Measurements from ENCODE around the gene HPCAL1.

DNA sequence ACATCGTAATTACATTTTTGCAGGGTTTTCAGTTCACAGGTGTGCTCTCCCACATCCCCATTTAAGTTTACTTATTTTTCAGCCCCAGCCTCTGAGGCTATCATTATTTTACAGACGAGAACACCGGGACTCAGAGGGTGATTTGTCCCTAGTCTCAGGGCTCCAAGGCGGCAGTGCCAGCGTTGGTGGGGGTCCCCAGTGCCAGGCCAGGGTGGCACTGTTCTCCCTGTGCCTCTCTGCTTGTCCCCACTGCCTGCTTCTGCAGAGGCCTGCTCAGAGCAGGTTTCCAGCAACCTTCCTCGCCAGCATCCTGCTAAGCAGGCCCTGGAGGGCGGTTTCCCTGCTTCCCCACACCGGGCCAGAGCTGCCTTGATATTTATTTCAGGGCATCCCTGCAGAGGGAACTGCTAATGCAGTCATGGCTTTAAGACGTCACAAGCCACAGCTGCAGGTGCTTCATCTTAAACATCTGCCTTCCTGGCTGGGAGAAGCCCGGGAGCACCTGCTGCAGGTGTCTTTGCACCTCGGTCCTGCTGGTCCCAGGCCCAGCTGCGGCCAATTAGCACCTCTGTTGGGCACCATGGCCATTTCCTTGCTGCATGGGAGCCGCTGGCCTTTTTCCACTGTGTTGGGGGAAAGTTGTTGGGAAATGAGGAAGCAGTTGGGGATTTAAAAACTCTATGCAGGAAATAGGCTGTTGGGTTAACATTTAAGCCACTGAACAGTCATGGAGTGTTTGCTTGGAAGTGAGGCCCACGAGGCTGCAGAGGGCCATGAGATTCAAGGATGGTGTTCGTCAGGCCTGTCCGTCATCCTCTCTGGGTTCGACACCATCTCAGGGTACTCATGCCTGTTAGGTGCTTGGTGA, 22.8 kb downstream of the HPCAL1 start:
- TF ChIP-seq, protein P1, sequence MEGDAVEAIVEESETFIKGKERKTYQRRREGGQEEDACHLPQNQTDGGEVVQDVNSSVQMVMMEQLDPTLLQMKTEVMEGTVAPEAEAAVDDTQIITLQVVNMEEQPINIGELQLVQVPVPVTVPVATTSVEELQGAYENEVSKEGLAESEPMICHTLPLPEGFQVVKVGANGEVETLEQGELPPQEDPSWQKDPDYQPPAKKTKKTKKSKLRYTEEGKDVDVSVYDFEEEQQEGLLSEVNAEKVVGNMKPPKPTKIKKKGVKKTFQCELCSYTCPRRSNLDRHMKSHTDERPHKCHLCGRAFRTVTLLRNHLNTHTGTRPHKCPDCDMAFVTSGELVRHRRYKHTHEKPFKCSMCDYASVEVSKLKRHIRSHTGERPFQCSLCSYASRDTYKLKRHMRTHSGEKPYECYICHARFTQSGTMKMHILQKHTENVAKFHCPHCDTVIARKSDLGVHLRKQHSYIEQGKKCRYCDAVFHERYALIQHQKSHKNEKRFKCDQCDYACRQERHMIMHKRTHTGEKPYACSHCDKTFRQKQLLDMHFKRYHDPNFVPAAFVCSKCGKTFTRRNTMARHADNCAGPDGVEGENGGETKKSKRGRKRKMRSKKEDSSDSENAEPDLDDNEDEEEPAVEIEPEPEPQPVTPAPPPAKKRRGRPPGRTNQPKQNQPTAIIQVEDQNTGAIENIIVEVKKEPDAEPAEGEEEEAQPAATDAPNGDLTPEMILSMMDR (IDR thresholded peaks at IDR 0.05) = no peak
- no peak for TF ChIP-seq POLR2A (IDR thresholded peaks at IDR 0.05)
